NOMO-1 treated with DMSO at 0.1 percent for 48 hours (cell line): Measurements from ENCODE around the gene C2orf81.

Experiments used
- DNase-seq: peaks from one replicate; lab custom pipeline; 2025; ENCODE audit not compliant: unreplicated experiment; lab: John Stamatoyannopoulos, UW

The C2orf81 gene

GRCh38 chr2:74391209-74391579 lies 30.2 kb downstream of the C2orf81 start:
- no peak for DNase-seq

- no peak for DNase-seq
Observed at GRCh38 chr2:74390606-74391005, 30.8 kb downstream of the C2orf81 start.

DNA sequence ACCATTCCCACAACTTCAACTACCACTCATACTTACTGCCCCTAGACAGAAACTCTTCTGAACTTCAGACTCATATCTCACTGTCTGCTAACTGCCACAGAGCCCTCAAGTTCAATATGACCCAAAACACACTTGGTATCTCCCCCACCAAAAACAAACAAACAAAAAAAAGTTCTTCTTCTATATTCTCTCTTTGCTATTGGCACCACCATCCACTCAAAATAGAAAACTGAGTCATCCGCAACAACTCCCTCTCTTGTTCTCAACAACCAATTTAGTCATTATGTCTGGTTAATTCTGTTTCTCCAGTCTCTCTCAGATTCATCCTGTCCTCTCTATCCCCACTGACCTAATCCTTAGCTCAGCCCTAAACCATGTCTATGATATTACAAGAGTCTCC lies 34.1 kb downstream of the C2orf81 start:
- DNase-seq = no peak

DNA sequence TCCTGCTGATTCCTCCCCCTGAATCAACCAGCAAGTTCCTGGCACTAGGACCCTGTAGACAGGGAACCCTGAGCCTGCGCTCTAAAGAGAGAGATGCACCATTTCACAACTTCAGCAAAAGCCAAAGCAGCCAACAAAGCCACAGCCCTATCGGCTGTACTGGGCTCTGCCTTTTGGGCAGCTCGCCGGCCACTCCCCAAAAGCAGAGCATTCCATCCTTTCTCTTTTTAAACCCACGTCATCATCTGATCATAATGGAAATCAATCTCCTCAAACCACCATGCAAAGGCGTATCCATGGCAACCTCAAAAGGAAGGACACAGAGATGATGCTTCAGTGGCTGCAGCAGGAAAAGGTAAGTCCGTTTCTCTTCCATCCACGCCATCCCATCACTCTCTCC lies 36.0 kb downstream of the C2orf81 start:
- DNase-seq = no peak

DNA sequence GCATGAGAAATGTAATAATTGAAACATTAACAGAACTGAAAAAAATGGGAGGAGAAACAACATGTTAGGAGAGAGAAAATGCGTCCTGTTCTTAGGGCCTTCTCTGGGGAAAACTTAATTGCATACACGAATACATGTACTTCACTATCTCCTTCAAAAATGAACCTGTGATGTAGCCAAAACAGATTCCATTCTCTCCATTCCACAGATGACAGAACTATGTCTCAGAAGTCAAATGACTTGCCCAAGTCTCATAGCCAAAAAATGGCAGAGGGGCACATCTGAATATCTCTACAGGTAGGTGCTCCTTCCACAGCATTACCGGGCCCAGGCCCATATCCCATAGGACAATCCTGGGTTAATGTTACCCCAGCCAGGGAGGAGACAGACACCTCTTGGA lies 37.4 kb downstream of the C2orf81 start:
- DNase-seq = no peak

DNA sequence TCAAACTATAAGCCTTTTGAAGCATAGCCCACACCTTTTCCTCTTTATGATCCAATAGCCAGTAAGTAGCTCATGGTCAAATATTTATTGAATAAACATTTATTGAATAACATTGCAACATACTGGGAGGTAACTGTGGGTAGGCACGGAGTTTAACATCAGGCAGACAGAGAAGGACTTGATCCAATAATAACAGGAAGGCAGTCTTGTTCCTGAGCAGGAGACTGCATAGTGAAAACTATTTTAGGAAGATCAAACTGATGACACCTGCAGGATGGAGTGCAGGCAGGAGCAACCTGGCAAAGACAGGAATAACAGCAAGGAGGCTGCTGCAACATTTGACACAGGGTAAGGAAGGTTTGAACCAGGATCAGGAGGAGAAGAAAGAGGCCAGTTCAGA lies 38.2 kb downstream of the C2orf81 start:
- no peak for DNase-seq

DNA sequence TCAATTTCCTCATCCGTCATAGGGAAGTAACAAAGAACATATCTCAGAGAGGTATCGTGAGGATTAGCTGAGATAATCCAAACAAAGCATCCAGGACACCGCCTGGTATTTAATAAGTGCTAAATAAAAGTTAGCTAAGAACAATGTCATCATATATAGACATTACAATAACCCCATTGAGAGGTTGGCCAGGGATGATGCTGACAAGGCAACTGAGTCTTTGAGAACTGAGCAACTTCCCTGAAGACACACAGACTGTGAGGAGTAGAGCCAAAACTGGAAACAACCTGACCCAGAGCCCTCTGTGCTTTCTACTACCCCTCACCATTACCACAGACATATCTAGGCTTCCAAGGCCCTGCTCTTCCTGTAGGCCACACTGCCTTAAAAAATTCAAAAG lies 39.7 kb downstream of the C2orf81 start:
- DNase-seq = no peak

DNA sequence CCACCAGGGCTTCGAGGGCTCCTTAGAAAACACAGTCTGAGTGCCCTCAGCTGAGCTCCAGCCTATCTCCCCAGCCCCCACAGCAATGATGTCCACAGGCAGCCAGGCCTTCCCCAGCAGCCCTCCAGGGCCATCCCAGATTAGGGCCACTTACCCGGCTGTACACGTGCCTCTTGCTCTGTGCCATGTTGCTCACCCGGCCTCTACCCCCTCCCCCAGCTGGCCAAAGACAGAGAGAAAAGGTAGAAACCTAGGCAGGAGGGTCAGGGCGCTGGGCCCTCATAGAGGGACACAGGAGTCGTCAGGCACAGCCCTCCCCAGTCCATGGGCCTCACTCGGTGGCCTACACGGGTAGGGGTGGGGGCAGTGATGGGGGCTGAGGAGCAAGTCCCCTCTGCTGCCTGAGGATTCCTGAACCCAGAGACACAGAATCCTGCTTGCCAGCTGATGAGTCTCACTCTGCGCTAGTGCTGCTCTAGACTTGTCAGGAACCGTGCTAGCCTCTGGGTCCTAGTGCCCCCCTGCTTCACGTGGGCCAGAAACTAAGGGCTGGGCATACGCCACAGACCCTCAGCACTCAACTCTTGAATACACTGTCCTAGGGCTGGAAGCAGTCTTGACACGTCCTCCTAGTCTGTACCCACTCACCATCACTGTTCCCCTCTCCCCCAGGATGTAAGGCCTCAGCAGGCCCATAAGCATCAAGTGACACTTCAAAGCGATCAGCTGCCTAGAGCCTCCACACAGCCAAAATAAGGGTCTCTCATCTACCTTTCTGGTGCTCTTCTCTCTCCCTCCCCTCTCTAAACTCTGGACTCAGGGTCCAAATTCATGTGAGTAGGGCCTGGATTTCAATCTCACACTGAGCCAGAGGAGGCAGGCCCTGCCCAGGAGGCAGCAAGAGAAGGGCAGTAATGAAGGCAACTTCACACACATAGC lies 41.3 kb downstream of the C2orf81 start, which contains the start of gene DCTN1:
Gene DCTN1, minus strand, starts transcription at position 461 of the 939 bp plus-strand sequence. Its CDS starts 274 bp downstream, at position 187.
- DNase-seq = no peak

GRCh38 chr2:74378007-74378406 lies 43.4 kb downstream of the C2orf81 start:
- DNase-seq = no peak

DNA sequence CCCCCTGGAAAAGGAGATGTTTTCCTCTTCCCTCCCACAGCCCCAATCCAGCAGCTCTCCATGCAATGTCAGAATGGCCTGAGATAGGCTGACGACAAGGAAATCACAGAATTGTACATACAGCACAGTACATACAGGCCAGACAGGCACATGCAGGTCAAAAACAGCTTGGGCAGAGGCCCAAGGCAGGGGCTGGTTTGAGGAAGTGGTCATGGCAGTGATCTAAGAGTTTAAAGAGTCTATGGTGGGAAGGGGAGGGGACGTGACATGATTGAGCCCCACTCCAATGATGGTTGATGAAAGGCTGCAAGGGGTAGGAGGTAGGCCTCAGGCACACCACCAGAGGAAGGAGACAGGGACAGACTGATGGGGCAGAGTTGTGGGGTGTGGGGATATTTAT lies 45.6 kb downstream of the C2orf81 start:
- no peak for DNase-seq

- DNase-seq = no peak
Observed at GRCh38 chr2:74374509-74375205, 46.8 kb downstream of the C2orf81 start.

GRCh38 chr2:74373985-74374384 lies 47.4 kb downstream of the C2orf81 start:
- DNase-seq = no peak

- no peak for DNase-seq
Observed at GRCh38 chr2:74373221-74373676, 48.2 kb downstream of the C2orf81 start.

DNA sequence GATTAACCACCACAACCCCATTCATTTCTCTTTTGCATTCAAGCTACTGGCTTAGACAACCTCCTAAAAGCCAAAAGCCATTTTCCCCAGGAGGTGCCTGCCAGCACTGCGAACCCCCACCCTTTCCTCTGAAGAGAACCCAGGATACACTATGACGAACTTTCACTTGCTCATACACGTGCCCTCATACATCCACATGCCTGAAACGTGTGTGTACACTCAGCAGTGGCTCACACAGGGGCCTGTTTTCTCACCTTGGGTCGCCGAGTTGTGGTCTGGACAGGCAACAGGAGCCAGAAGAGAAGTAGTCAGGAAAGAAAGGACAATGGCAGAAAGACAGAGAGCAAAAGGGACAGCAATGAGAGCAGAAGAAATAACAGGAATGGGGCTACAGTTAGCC lies 48.7 kb downstream of the C2orf81 start:
- DNase-seq = no peak

- no peak for DNase-seq
Observed at GRCh38 chr2:74371421-74371820, 50.0 kb downstream of the C2orf81 start.

DNA sequence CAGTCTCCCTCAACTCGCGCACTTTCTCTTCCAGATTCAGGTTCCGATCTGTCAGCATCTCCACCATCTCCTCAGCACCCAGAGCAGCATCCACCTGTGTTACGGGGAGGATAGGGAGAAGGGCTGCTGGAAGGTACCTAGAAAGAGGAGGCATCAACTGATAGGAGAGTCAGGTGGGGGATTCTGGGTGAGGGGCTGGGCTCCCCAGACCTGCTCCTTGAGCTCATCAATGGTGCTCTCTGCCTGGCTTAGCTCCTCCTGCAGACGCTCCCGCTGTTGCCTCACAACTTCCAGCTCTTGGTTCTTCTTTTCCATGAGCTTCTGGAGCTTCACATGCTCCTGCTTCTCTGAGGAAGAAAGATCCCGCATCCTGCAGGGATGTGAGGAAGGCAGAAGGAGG lies 51.4 kb downstream of the C2orf81 start:
- DNase-seq = no peak

- DNase-seq = no peak
Observed at GRCh38 chr2:74368499-74368898, 52.9 kb downstream of the C2orf81 start.

GRCh38 chr2:74367789-74368188 lies 53.6 kb downstream of the C2orf81 start:
- no peak for DNase-seq

DNA sequence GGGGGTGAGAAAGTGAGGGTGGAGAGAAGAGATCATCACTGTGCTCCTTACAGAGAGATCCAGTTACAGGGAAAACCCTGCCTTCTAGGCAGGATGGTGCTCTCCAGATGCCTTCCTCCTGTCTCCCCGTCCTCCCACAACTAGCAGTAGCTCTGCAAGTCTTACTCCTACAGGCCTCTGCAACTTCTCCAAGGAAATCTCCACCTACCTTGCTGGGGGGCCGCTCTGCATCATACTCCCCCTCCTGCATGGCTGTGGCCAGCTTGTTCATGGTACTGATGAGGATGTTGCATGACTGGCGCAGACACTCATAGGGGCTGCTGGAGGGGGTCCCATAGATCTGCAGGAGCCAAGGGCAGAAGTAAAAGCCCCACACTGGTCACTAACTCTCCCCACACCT lies 55.4 kb downstream of the C2orf81 start:
- no peak for DNase-seq

DNA sequence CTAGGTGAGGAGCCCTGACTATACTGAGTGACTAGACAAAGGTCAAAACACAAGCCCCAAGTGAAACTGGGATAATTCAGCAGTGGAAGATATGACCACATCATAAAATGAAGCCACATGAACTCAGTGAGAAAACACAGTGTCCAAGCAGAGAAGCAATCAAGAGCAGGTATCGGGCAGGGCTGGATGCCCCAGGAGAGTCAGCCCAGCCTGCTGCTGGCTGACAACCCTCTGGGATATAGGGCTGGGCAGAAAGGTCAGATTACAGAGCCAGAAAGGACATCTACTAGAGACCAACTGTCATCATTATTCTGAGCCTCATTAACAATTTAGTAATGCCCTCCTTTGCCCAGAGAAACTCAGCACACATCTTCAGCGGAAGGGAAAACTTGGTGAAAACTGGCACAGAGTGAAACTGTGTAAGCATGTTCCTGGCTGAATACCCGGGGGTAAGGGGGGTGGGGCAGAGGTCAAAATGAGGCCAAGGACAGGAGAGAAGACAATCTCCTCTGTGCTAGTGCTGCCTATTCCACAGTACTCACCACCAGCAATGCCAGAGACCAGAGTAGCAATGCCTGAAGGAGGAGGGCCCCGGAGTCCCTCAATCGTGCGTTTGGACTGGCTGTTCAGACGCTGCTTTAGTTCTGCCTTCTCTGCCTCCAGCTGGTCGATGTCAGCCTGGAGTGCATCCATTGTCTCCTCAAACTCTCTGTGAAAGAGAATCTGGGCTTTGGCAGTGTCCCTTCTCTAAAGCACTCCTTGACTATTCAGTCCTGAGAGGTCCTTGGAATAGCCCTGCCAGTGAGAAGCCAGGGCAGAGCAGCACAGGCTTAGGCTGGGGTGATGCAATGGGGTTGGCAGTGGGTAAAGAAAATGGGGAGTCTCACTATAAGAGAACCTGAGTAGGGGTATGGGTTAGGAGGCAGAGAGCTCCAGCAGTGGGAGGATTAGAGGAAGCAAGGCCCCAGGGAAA lies 56.6 kb downstream of the C2orf81 start:
- DNase-seq = no peak
